ENCODE data around the gene LGI1.

Gene LGI1

GRCh38 chr10:93749218-93749799, 8.4 kb upstream of the LGI1 start:
- Histone ChIP-seq H3K4me3 (ENCODE audit: low read length, poor library complexity, severe bottlenecking) (no peak overlapping the region), H3K9me3 (ENCODE audit: insufficient read depth, low read depth, low read length) (no peaks in the 10 kb centered on the region), H3F3A (ENCODE audit: low read depth) (no peaks in the 10 kb centered on the region), H4K20me1 (ENCODE audit: insufficient read depth, low read length, poor library complexity, severe bottlenecking) (no peaks in the 10 kb centered on the region), H3K27me3 (ENCODE audit: insufficient read depth, low read length, poor library complexity, severe bottlenecking) (no peaks in the 10 kb centered on the region), H3K36me3 (ENCODE audit: insufficient read depth, low read length) (no peaks in the 10 kb centered on the region), H2AFZ (ENCODE audit: low read length) (no peak overlapping the region), H3K9me2 (replicated peaks; ENCODE audit: low read depth, low read length) (no peaks in the 10 kb centered on the region), H3K9ac (ENCODE audit: low read depth, low read length, poor library complexity, severe bottlenecking) (no peak overlapping the region), H3K4me2 (ENCODE audit: low read depth, low read length, poor library complexity, severe bottlenecking) (no peak overlapping the region), H3K79me2 (ENCODE audit: insufficient read depth, low read length) (no peaks in the 10 kb centered on the region), H3K4me1 (ENCODE audit: insufficient read depth, low read length, poor library complexity, severe bottlenecking) (no peaks in the 10 kb centered on the region)
- TF ChIP-seq CTCF (conservative IDR thresholded peaks at IDR 0.05; ENCODE audit: low read length) (no peak), EZH2phosphoT487 (IDR thresholded peaks at IDR 0.05; ENCODE audit: borderline replicate concordance) (no peak)

- no peak for TF ChIP-seq CTCF (conservative IDR thresholded peaks at IDR 0.05; ENCODE audit: low read length)
- no peak for TF ChIP-seq EZH2phosphoT487 (IDR thresholded peaks at IDR 0.05; ENCODE audit: borderline replicate concordance)
- H3K4me1 ChIP-seq (ENCODE audit: insufficient read depth, low read length, poor library complexity, severe bottlenecking): no peaks in the 10 kb centered on the region
- no peak overlapping the region; the same call in 1 of the 2 replicates for H2AFZ ChIP-seq (ENCODE audit: low read length)
- H3K9me3 ChIP-seq (ENCODE audit: insufficient read depth, low read depth, low read length): no peaks in the 10 kb centered on the region
- no peak overlapping the region for H3K4me3 ChIP-seq (ENCODE audit: low read length, poor library complexity, severe bottlenecking)
- H3K36me3 ChIP-seq (ENCODE audit: insufficient read depth, low read length): no peaks in the 10 kb centered on the region
- H4K20me1 ChIP-seq (ENCODE audit: insufficient read depth, low read length, poor library complexity, severe bottlenecking): no peaks in the 10 kb centered on the region
- no peaks in the 10 kb centered on the region for H3K9me2 ChIP-seq (replicated peaks; ENCODE audit: low read depth, low read length)
- no peaks in the 10 kb centered on the region for H3K79me2 ChIP-seq (ENCODE audit: insufficient read depth, low read length)
- no peak overlapping the region for H3K4me2 ChIP-seq (ENCODE audit: low read depth, low read length, poor library complexity, severe bottlenecking)
- no peaks in the 10 kb centered on the region for H3K27me3 ChIP-seq (ENCODE audit: insufficient read depth, low read length, poor library complexity, severe bottlenecking)
- no peak overlapping the region for H3K9ac ChIP-seq (ENCODE audit: low read depth, low read length, poor library complexity, severe bottlenecking)
- H3F3A ChIP-seq (ENCODE audit: low read depth): no peaks in the 10 kb centered on the region
These were observed 6.6 kb upstream of the LGI1 start for GRCh38 chr10:93751124-93751523.

GRCh38 chr10:93751832-93752231, 5.9 kb upstream of the LGI1 start:
- Histone ChIP-seq H3K4me1 (ENCODE audit: insufficient read depth, low read length, poor library complexity, severe bottlenecking) (no peaks in the 10 kb centered on the region), H3K79me2 (ENCODE audit: insufficient read depth, low read length) (no peaks in the 10 kb centered on the region), H3K9ac (ENCODE audit: low read depth, low read length, poor library complexity, severe bottlenecking) (no peak overlapping the region), H3K36me3 (ENCODE audit: insufficient read depth, low read length) (no peaks in the 10 kb centered on the region), H3K4me3 (ENCODE audit: low read length, poor library complexity, severe bottlenecking) (peak overlapping the region; percentile 61), H3K27me3 (ENCODE audit: insufficient read depth, low read length, poor library complexity, severe bottlenecking) (no peaks in the 10 kb centered on the region), H3K9me2 (replicated peaks; ENCODE audit: low read depth, low read length) (no peaks in the 10 kb centered on the region), H2AFZ (ENCODE audit: low read length) (peak overlapping the region; percentile 91), H4K20me1 (ENCODE audit: insufficient read depth, low read length, poor library complexity, severe bottlenecking) (no peaks in the 10 kb centered on the region), H3K4me2 (ENCODE audit: low read depth, low read length, poor library complexity, severe bottlenecking) (peak overlapping the region; percentile 57), H3F3A (ENCODE audit: low read depth) (no peaks in the 10 kb centered on the region), H3K9me3 (ENCODE audit: insufficient read depth, low read depth, low read length) (no peaks in the 10 kb centered on the region)
- TF ChIP-seq EZH2phosphoT487 (IDR thresholded peaks at IDR 0.05; ENCODE audit: borderline replicate concordance) (no peak), CTCF (conservative IDR thresholded peaks at IDR 0.05; ENCODE audit: low read length) (no peak)
